Activated CD4-positive, CD25-positive, alpha-beta regulatory T cell (primary cell): ENCODE data around the gene DPYD.
"Not testable (repeated sequence)": the region's sequence is repeated elsewhere in the genome, so short reads cannot be mapped to it uniquely, and the experiment has no call there.

ENCODE experiments used
- DNase-seq, 4 experiments: peaks; one replicate each; lab custom pipeline; 2025; lab: John Stamatoyannopoulos, UW

Gene DPYD

DNA sequence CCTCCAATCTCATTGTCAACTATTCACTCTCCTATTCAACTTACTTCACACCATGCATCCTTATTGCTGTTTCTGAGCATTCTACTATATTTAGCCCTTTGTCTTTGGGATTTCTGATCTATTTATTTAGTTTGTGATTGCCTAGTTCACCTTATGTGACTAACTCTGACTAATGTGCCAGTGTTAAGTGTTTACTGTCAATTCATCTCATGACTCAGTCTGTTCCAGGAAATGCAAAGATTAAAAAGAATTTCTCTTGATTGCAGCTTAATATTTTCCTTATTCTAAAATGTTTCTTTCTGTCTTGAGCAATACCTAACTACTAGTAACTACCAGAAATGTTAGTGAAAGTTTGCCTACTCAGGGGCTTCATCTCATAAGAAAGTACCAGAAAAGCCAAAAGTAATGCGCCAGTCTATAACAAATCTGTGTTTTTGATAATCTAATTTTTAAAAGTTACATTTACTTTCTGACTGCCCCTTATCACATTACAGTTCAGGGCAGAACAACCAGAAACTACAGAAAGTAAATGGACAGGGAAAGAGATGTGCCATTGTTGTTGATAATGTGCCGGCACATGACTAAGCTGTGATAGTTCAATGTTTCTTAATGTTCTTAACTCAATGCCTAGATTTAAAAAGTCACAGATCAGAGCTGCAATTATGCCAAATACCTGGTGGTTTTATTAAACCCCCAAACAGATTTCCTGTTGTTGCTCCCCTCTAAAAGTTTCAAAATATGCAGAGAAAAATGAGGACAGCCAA is 642.8 kb downstream of the DPYD start:
- DNase-seq: no peak

DNA sequence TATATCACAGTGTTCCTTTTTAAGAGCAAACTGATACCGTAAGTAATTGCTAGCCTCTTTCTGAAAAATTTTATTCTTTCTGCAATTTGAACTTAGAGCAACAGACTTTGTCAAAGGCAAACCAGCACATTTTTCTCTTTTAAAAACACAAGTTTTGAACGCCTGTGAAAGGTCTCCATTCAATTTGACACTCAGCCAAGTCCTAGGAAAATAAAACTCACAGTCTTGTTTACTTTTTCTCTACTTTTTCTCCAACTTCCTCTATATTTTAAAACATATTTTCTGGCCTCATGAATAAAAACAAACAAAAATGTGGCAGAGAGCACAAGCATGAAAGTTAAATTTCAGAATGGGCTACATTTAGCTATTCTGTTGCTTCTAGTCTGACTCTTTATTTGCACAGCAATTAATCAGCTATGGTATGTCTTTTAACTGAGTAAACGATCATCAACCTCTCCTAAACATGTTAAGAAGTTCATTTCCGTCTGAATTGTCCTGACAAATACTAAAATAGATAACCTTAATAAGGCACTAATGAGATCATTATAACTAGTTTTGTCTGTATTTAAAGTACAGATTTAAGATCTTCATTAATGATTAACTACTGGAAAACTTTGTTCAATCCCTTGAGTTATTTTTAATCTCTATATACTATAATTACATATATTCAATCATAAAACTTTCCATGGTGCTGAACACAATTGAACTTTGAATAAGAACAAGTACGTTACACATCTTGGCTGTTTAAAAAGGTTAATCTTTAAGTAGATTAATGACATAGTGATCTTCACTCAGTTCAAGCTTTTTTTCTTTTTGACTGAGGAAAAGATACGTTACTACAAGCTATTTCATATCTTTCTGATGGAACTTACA is 648.7 kb downstream of the DPYD start:
- DNase-seq: no peak

DNA sequence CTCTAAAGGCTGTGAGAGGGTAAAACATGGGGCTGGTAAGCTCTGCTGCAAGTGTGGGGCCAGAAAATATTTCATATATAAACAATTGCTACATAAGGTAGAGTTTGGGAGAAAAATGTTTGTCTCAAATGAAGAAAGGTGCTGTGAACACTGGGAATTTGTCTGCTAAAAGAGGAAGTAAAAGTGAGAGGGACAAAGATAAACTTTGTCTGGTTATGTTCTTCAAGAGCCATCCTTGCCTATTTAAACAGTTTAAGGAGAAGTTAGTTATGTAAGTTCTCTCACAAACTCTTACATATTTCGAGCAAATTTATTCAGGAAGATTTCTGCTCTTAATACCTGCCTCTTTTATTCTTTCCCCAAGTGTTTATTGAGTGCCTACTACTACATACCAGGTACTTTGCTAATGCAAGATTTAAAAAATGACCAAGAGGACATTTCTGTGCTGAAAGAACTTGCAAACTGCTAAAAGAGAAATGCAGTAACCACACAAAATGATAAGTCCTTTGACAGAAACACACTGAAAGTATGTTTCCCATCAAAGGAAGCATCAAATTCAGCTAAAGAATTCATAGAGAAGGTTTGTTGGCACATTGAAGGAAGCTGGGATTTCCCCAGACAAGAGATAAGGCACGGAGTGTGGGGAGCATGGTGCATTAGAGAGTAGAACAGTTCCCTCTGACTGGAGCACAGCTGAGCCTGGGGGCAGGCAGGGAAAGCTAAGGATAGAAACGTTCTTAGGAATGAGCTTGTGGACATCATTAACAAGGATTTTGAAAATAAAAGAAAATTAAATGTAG is 650.1 kb downstream of the DPYD start:
- no peak for DNase-seq

DNA sequence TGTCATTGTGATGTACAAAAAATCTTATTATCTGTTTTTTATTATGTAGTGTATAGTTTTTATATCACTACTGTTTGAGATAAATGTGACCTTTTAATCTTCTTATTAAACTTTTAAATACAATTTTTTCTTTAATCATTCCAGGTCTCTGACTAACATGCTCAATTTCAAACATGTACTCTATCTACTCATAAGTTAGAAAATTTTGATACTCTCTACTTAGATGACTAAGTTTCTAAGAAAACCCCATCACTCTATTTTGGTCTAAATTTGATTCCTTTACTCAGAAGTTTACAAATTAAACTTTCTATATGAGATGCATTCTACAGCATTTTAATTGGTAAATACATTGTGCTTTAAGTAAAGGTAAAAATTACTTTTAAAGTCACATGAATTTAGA is 655.2 kb downstream of the DPYD start:
- DNase-seq: no peak

DNA sequence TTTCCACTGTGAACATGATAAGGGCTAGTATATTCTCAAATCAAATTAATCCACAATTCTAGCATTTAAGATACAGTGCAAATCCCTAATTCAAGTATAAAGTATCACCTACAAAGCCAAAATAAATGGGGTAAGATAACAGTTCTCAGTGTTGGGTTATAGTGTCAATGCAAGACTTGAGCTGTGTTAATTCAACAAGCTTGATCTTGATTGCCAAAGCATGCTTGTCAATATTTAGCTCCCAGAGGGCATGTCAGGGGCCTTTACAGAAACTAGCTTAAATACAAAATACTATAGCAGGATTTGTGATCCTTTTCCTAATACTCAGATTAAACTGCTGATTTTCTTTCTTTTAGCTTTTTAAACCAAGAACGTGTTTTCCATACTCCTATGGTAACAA is 658.0 kb downstream of the DPYD start:
- no peak for DNase-seq

DNA sequence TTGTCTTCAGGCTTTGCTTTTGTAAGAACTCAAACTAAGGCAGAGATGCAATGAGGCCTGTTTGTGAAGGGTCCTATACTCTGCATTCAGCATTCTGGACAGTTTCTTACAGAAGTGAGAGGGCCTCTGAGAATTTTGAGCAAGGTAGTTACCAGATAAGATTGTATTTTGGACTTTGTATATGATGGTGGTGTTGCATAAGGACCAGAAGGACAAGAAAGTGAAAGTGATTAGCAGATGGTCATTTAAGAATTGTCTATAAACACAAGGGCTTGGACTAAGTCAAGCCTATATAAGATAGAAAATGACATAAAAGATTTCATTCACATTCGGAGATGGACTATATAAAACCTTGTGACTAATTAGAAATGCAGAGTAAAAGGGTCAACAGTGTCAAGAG is 662.2 kb downstream of the DPYD start:
- DNase-seq: no peak

DNA sequence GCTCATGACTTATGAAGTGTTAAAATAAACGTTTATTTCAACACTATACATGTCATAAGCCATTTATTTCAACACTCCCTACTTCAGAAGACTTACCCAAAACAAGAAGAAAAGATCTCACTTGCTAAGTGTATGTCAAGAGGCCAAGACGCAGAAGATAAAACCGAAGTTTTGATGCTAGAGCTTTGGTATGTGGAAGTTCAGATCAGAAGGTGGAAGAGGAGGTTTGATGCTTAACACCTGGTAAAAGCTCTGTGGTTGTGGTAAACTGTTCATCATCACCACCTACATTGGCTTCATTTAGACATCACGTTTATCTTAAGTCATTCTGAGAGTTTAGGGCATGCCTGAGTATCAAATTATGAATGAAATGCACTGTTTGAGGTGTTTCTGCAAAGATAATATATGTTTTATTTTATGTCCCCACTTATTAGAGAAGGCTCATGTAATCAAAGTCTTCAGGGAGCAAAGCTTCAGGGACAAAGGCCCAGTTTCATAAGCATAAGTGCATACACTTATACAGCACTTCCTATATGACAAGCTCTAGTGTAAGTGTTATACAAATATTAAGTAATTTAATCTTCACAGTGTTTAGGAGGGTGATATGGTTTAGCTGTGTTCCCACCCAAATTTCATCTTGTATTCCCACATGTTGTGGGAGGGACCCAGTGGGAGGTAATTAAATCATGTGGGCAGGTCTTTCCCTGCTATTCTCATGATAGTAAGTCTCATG is 665.9 kb downstream of the DPYD start:
- no peak for DNase-seq

DNA sequence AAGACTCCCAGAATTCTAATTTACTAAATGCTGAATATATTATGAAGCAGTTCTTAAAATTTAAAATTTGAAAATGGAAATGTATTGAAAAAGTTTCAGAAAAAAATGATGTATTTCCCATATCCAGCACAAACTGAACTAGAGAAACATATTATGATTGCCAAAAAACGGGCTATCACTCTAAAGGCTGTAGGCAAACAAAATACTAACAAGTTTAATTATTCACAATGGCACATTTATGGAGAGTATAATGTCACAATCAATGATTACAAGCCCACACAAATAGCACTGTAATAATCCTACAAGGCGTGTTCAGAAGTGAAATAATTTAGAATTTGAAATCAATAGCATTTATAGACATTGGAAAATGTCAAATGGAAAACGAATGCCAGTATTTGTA is 667.9 kb downstream of the DPYD start:
- DNase-seq: no peak

DNA sequence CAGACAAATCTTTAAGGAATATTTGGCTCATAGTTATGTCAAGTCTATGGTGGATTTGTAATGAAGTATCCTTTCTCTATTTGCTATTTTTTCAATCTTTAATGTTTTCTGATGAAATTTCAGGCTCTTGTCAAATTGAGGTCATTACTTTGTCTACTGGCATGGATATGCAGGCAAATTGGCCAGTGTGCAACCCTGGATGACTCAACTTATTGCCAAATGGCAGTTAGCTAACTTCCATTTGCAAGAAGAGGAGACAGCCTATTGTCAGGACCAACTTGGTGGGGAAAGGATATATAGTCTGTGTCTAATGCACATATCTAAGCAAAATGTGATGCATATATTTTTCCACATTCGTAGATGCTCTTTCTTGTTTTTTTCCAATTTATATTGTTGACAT is 668.8 kb downstream of the DPYD start:
- DNase-seq: no peak

DNA sequence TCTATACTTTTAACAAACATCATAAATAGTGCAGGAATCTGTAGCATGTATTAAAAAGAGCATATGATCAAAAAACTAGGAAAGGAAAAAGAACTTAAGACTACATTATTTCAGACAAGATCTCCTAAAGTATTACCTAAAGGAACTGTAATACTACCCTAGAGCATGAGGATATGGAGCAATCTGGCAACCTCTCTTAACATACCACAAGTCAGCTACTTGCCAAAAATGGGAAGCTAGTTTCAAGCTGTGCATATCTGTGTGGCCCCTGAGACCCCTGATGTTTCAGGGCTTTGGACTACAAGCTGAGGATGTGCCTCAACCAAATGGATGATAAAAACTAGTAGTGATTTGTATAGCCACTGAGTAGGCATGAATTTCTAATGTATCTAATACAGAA is 673.6 kb downstream of the DPYD start:
- DNase-seq: no peak

DNA sequence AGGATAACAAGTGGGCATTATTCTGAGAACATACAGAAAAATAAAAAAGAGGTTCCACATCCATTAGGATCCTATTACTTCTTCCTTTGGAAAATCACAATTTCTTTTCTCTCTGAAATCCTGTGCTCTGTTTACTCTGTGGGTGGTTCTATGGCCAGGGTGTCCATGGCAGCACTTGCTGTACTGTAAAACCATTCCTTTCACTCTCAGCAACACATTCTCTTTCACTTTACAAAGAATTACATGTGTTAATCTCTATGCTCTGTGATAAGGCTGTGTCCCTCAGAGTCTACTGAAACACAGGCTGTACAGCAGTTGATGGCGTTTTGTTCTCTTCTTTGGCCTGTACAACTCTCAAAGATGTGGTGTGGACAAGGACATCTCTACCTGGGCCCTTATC is 675.2 kb downstream of the DPYD start:
- DNase-seq: no peak

DNA sequence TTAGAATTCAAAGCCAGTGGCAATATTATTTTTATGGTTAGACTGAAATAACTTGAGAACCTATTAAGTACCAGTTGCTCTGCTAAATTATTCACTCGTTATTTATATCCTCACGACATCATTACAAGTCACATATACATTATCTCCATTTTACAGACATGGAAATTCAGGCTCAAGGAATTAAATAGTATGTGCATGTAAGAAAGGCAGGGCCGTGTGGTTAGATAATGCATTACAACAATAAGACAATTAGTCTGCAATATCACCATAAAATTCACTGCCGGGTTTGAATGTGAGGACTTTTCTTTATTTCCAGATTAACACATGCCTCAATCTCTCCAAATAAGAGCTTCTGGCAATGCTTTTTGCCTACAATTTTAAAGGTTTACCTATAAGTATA is 675.8 kb downstream of the DPYD start:
- DNase-seq: no peak

DNA sequence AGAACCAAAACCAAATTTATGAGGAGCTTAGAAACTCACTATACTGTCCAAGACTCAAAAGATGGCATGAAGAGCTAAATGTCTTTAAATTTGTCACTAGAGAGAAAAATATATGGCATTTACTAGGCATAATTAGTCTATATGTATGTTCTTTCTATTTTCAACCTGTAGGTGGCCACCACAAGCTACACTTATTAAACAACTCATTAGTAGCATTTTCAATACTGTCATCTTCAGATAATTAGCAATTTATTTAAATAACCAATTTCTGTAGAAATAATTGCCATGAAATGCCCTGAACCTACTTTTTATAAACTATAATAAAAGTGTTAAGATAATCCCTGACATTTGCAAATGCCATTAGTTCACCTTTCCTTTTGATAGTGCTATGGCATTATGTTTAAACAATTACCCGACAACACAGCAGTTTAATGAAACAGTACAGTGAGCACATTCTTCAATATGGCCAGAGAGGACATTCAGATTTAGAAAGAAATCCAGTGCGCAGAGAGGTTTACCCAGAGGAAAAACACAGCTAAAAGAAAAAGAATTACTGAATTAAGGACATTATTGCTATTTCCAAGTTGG is 676.8 kb downstream of the DPYD start:
- DNase-seq: no peak

DNA sequence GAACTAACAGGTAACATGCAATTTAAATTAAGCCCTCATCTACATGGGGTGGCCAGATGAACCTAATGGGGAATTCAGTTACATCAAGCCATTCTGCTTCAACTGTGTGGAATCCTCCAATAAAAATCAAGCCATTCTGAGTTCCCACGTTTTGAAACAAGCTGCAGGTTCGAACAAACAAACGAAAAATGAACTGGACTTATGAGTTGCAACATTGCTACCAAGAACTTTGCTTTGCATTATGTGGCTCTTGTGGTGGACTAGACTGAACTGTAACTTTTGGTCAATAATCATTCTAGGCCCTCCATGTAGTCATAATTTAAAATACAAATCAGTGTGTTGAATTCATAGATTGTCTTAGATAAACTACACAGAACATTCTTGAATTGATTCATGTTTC is 682.0 kb downstream of the DPYD start:
- DNase-seq: no peak

DNA sequence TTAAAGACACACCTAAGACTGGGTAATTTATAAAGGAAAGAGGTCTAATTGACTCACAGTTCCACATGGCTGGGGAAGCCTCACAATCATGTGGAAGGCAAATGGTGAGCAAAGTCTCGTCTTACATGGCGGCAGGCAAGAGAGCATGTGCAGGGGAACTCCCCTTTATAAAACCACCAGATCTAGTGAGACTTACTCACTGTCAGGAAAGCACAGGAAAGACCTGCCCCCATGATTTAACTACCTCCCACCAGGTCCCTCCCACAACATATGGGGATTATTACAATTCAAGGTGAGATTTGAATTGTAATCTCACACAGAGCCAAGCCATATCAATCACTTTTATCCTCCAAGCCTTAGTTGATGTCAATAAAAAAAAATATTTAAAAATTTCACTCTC is 689.5 kb downstream of the DPYD start:
- not testable (repeated sequence) for DNase-seq

DNA sequence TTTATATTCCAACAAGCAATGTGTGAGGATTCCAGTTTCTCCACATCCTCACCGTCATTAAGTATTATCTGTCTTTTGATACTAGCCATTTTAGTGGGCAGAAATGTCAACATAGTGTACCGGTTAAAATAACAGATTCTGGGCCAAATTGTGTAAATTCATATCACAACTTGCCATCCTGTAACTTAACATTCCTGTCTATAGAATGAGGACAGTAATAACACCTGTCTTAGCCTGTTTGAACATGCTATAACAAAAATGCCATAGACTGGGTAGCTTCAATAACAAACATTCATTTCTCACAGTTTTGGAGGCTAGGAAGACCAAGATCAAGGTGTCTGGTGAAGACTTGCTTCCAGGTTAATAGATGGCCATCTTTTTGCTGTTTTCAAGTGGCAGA is 708.2 kb downstream of the DPYD start:
- DNase-seq: no peak

DNA sequence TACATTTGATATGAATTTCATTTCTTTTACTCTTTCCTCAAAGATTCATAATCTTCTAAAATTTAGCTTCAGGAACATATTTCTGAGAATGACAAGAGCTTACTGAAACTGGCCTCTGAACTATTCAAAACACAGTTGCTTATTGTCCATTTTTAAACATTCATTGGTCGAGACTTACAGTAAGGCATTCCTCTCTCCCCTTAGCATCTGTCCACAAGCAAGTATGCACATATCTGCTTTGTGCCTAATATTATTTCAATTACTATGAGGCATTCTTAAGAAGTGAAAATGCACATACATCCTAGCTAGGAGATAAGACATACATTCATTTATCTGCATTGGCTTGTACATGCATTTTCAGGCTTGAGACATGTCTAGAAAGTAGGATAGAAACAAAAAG is 710.5 kb downstream of the DPYD start:
- no peak for DNase-seq

DNA sequence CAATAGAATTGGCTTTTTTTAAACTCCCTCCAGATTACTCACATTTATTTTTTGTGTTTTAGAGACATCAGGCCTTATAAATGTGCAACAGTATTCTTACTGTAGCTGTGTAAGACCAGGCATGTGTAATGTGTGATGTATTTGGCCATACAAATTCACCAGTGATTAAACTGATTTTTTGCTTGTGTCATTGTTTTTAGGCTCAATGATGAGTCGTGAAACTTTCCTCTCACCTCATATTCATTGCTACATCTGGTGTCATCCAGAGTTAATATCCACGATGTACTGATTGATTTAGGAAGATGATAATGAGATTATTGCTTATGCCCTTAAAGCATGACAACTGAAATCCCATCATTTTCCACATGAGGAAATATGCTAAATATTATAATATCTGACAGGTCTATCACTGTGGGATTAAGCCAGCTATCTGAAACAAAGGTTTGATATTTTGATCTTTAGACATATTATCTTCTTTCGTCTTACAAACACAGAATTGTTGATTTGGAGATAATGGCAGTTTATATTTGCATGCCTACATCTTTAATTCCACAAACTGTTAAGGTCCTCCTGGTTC is 711.4 kb downstream of the DPYD start:
- no peak for DNase-seq

DNA sequence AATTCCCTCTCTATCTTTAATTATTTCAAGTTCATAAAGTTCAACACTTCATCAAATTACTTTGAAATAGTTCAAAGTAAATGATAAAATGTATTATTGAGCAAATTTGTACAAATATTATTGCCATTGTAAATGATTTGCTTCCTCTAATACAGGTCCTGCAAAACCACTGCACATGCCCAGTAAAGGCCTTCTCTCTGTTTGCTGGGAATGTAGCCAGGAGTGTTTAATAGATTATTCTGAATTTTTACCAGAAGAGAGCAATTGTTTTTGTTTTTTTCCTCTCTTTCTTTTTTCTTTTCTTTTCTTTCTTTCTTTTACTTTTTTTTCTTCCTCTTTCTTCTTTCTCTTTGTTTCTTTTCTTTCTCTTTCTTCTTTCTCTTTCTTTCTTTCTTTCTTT is 713.0 kb downstream of the DPYD start:
- no peak for DNase-seq

DNA sequence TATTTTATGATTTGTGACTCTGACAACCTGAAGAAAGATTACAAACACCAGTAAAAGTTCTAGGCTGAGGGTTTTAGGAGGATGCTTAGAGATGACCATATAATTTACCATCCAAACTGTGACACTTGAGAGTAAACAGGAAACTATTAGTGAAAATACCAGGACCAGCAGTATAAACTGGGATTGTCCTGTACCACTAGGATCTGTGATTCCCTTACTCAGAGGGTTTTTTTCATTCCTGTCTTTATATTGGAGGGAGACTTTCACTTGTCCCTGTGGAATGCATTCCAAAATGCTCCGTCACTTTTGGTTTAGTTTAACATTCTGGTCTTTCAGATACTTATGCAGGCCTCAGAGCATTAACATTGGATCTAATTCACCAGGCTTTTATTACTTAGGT is 716.4 kb downstream of the DPYD start:
- DNase-seq: no peak
